ENCODE data around the gene PRELP.

- TF ChIP-seq, protein P1, sequence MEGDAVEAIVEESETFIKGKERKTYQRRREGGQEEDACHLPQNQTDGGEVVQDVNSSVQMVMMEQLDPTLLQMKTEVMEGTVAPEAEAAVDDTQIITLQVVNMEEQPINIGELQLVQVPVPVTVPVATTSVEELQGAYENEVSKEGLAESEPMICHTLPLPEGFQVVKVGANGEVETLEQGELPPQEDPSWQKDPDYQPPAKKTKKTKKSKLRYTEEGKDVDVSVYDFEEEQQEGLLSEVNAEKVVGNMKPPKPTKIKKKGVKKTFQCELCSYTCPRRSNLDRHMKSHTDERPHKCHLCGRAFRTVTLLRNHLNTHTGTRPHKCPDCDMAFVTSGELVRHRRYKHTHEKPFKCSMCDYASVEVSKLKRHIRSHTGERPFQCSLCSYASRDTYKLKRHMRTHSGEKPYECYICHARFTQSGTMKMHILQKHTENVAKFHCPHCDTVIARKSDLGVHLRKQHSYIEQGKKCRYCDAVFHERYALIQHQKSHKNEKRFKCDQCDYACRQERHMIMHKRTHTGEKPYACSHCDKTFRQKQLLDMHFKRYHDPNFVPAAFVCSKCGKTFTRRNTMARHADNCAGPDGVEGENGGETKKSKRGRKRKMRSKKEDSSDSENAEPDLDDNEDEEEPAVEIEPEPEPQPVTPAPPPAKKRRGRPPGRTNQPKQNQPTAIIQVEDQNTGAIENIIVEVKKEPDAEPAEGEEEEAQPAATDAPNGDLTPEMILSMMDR (IDR thresholded peaks at IDR 0.05; ENCODE audit: control extremely low read depth in 1 of 3, insufficient read depth in 1 of 3, low read depth in 1 of 3, low read length in 3 of 3) = peak; percentile 8 to 16 (median 15); a peak in 2 of 4 replicates
- TF ChIP-seq SP1 (IDR thresholded peaks at IDR 0.05; ENCODE audit: low read depth, low read length) (no peak), YY1 (IDR thresholded peaks at IDR 0.05; ENCODE audit: low read depth, low read length) (no peak), ZNF274 (IDR thresholded peaks at IDR 0.05; ENCODE audit: borderline replicate concordance, extremely low read depth, low read length) (no peak)
Measured at GRCh38 chr1:203475012-203475981, at the start of gene PRELP.
